Kasumi-1 (cell line): ENCODE data around the gene UNKL.
"Not testable (repeated sequence)": the region's sequence is repeated elsewhere in the genome, so short reads cannot be mapped to it uniquely, and the experiment has no call there.

Experiments
- DNase-seq, 2 experiments: peaks; one replicate each; lab custom pipeline; 2025; lab: John Stamatoyannopoulos, UW

The UNKL gene

GRCh38 chr16:1337486-1337885 lies 77.0 kb downstream of the UNKL start:
- no peak for DNase-seq

- no peak for DNase-seq
Observed at GRCh38 chr16:1336619-1337018, 77.9 kb downstream of the UNKL start.

GRCh38 chr16:1335996-1336395 lies 78.5 kb downstream of the UNKL start:
- DNase-seq, result no peak

- no peak for DNase-seq
Observed at GRCh38 chr16:1335211-1335971, 79.1 kb downstream of the UNKL start.

GRCh38 chr16:1334739-1335138 lies 79.8 kb downstream of the UNKL start:
- no peak for DNase-seq

GRCh38 chr16:1333854-1334700 lies 80.4 kb downstream of the UNKL start:
- DNase-seq, result no peak

- DNase-seq, result no peak
Observed at GRCh38 chr16:1333149-1333812, 81.2 kb downstream of the UNKL start, which contains the start of gene BAIAP3. Gene BAIAP3, plus strand, starts transcription at chr16:1333645. Its CDS starts 4,905 bp downstream, at chr16:1338550.

GRCh38 chr16:1332618-1333148 lies 81.8 kb downstream of the UNKL start:
- DNase-seq, result no peak

- DNase-seq, result no peak
Observed at GRCh38 chr16:1331712-1332617, 82.5 kb downstream of the UNKL start.

GRCh38 chr16:1330931-1331711 lies 83.4 kb downstream of the UNKL start:
- DNase-seq, result no peak

GRCh38 chr16:1330260-1330914 lies 84.1 kb downstream of the UNKL start:
- DNase-seq, result no peak

GRCh38 chr16:1328961-1329360 lies 85.5 kb downstream of the UNKL start:
- DNase-seq, result not testable (repeated sequence)

- DNase-seq, result not testable (repeated sequence)
Observed at GRCh38 chr16:1328136-1328535, 86.4 kb downstream of the UNKL start.

GRCh38 chr16:1327619-1327947 lies 86.9 kb downstream of the UNKL start:
- no peak for DNase-seq

- no peak for DNase-seq
Observed at GRCh38 chr16:1326946-1327618, 87.4 kb downstream of the UNKL start.

- no peak for DNase-seq
Observed at GRCh38 chr16:1326391-1326790, 88.1 kb downstream of the UNKL start.

- no peak for DNase-seq
Observed at GRCh38 chr16:1325673-1326371, 88.7 kb downstream of the UNKL start.

- DNase-seq, result no peak
Observed at GRCh38 chr16:1325261-1325660, 89.2 kb downstream of the UNKL start.

GRCh38 chr16:1324286-1324826 lies 90.1 kb downstream of the UNKL start:
- DNase-seq, result no peak
